Femur (tissue), 1 donor: ENCODE data around the gene CCND3.
A peak's percentile ranks its signal among the peaks of the same experiment; 100 is the strongest.

Experiments
- DNase-seq: peaks from one replicate; pipeline ENCODE4 v3.0.0-alpha.2; 2017

CCND3 gene

GRCh38 chr6:41941280-41942066, at the start of gene CCND3:
Gene CCND3 (minus strand): TSS chr6:41941808. CDS start chr6:41941649, 159 bp downstream.
- peak; percentile 94 for DNase-seq

- no peak for DNase-seq
Observed at GRCh38 chr6:41986339-41986738, 44.7 kb upstream of the CCND3 start.

DNA sequence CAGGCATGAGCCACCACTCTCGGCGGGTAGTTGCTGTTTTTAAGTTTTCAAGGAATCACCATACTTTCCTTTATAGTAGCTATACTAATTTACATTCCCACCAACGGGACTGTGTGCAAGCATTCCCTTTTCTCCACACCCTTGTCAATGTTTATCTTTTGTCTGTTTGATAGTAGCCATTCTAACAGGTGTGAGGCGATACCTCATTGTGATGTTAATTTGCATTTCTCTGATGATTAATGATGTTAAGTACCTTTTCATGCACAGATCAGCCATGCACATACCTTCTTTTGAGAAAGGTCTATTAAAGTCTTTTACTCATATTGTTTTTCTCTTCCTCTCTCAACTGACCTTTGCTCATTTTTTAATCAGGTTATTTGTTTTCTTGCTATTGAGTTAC, 43.0 kb upstream of the CCND3 start:
- no peak for DNase-seq

GRCh38 chr6:41976794-41977484, 35.3 kb upstream of the CCND3 start:
- DNase-seq = no peak

DNA sequence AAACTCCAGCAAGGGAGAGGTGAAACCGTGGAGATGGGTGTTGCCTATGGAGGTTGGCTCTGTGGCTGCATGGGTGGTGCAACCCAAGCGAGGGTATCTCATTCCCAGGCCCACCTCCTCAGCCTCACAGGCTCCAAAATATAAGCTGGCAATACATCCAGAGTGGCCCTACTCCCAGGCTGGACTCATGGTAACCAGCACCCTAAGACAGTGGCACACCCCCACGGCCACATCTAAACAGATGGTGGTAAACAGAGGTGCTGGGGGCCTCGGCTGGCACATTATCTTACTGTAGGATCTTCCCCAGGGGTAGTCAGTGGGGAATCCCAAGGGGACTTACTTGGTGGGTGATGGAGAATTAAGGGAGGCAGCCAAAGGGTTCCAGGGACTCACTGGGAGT, 33.7 kb upstream of the CCND3 start:
- no peak for DNase-seq

- peak; percentile 24 for DNase-seq
Observed at GRCh38 chr6:41974281-41974825, 32.7 kb upstream of the CCND3 start.

- no peak for DNase-seq
Observed at GRCh38 chr6:41972826-41973225, 31.2 kb upstream of the CCND3 start.

- DNase-seq = no peak
Observed at GRCh38 chr6:41970436-41970846, 28.8 kb upstream of the CCND3 start.

DNA sequence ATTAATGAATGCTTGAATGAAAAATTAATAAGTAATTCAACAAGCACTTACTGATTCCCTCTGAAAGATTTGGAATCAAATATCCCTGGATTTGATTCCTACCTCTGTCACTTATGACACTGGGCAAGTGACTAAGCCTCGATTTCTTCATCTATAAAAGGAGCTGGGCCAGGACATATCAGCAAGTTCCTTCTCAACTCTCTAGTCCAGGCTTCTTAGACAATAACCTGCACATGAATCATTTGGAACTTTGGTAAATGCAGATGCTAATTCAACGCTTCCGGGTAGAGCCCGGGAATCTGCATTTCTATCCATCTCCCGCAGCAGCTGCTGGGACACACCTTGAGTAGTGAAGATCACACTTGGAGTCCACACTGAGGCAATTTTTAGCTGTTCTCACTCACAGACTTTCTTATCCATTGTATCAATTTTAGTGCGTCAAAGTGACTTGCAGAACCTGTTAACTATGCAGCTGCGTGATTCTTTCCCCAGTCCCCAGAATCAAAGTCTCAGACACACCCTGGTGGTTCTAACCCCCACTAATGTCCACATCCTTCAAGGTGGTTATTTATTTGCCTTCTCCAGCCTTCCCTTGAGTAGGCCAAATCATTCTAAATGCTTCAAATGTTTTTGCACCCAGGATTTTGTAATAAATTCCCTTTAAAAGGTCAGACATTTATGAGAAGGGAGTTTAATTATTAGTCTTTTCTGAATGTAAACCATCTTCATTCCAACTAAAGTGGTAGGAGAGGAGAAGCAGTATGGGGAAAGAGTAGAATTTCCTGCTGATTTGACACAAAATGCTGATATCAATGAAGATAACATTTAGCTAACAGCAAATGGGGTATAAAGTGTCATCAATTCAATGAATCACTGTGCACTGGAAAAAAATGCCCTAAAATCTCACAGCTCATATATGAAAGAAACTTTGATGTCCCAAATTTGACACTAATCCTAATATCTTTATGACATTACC, 26.0 kb upstream of the CCND3 start:
- no peak for DNase-seq

DNA sequence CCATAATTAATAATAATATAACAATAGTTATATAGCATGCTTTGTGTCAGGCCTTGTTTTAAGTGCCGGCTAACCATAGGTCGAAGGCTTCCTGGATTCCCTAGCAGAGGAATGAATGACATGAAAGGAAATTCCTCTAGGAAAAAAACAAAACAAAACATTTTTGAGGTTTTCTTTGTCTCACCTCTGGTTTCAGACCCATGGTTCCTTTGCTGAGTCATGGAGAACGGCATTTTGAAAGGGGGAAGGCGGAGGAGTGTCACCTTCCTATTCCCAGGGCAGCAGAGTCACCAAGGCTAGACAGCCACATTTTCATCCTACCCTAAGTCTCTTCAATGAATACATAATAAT, 25.3 kb upstream of the CCND3 start:
- DNase-seq = no peak

DNA sequence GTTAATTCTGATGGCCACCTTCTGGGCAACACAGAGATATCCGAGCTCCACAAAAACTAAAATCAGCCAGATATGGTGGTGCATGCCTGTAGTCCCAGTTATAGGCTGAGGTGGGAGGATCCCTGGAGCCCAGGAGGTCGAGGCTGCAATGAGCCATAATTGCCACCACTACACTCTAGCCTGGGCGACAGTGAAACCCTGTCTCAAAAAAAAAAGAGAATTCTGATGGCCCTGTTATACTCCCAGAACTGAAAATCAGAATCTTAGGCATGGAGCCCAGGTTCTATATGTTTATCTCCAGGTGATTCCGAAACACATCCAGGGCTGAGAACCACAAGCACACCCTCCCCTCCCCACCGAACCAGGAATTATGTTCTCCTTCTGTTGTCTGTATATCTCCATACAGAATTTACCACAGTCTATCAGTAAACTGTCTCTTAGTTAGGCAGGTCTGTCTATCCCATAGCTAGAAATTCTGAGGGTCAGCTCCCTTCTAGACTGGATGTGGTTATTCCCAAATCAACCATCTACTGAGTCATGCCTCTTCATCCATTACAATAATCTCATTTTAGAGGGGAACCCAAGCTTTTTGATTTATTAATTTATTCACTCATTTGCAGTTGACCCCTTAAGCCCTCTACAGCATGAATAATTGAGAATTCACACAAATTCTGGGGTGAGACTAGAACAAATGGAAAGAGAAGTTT, 24.8 kb upstream of the CCND3 start:
- DNase-seq = no peak

GRCh38 chr6:41965429-41966213, 24.0 kb upstream of the CCND3 start:
- DNase-seq = no peak

DNA sequence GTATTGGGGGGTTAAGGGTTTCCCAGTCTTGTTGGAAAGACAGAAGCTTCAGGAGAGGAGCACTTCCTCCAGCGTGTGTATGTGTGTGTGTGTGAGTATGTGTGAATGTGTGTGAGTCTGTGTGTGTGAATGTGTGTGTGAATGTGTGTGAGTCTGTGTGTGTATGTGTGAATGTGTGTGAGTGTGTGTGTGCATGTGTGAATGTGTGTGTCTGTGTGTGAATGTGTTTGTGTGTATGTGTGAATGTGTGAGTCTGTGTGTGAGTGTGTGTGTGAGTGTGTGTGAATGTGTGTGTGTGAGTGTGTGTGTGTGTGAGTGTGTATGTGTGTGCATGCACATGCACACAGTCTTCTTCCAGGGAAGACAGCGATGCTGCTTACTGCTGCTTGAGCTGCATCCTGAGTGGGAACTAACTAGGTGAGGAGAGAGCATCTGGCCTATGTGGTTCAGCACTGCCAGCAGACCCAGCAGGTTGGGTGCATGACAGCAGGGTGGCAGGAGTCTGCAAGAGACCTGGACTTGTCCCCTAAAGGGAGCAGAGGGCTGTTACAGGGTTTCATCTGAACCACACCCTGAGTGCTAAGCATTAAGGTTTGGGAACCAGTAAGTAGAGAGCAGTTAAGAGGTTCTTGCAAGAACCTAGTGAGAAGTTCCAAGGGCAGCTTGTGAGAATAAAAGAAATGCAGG, 22.7 kb upstream of the CCND3 start:
- no peak for DNase-seq

- no peak for DNase-seq
Observed at GRCh38 chr6:41963371-41963770, 21.8 kb upstream of the CCND3 start.

DNA sequence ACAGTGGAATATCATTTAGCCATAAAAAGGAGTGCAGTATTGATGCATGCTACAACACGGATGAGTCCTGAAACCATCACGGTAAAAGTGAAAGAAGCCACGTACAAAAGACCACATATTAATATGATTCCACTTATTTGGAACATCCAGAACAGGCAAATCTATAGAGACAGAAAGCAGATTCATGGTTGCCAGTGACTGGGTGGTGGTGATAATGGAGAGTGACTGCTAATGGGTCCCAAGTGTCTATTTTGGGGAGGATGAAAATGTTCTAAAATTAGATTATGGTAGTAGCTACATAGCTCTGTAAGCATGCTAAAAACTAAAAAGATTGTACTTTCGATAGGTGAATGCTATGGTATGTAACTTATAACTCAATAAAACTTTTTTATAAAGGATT, 18.4 kb upstream of the CCND3 start:
- no peak for DNase-seq

DNA sequence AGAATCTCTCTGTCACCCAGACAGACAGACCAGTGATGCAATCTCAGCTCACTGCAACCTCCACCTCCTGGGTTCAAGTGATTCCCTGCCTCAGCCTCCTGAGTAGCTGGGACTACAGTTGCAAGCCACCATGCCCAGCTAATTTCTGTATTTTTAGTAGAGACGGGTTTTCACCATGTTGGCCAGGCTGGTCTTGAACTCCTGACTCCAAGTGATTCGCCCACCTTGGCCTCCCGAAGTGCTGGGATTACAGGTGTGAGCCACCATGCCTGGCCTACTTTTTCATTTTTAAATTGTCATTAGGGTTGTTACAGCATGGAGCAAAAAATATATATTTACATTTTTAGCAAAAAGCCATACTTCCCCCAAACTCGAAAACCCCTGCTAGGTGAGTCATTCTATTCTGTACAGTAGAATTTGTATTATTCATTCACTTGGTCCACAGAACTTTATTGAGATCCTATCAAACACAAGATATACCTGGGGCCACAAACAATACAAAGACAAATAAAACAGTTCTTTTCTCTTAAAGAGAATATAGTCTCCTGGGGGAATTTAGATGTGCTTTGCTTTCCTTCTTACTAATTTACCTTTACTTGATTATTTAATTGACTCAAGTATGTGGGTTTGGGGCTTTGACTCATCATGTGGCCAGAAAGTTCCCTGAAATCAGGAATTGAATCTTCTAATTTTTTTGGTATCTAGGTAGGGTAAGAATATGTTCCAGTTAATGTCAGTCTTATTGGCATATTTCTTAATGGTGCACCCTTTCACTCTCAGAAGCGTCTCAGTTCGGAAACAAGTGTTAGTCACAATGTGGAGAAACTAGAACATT, 16.6 kb upstream of the CCND3 start:
- DNase-seq = no peak

DNA sequence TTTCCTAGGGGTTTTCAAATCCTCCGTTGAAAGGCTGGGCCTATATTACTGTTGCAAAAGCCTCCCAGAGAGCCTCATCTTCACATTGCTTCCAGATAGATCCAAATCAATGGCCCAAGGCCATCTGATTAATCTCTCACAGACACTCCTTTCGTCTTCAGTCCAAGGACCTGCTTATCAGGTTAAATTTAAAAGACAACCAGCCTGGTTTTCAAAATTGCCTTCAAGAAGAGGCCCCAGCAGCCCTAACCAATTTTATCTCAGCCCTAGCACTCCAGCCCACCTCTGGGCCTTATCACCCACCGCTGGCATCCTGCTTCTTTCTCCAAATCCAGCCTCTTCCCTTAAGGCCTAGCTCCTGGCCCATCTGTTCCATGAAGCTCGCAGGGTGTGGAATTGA, 15.5 kb upstream of the CCND3 start:
- no peak for DNase-seq

- no peak for DNase-seq
Observed at GRCh38 chr6:41955412-41955811, 13.8 kb upstream of the CCND3 start.

- DNase-seq = no peak
Observed at GRCh38 chr6:41954668-41955067, 13.1 kb upstream of the CCND3 start.
